ENCODE results near the gene HECTD4.

GRCh38 chr12:112431965-112432364, 49.7 kb upstream of the HECTD4 start:
- TF ChIP-seq EZH2 (IDR thresholded peaks at IDR 0.05; ENCODE audit: borderline replicate concordance, low read length): no peak
- TF ChIP-seq, protein P1, sequence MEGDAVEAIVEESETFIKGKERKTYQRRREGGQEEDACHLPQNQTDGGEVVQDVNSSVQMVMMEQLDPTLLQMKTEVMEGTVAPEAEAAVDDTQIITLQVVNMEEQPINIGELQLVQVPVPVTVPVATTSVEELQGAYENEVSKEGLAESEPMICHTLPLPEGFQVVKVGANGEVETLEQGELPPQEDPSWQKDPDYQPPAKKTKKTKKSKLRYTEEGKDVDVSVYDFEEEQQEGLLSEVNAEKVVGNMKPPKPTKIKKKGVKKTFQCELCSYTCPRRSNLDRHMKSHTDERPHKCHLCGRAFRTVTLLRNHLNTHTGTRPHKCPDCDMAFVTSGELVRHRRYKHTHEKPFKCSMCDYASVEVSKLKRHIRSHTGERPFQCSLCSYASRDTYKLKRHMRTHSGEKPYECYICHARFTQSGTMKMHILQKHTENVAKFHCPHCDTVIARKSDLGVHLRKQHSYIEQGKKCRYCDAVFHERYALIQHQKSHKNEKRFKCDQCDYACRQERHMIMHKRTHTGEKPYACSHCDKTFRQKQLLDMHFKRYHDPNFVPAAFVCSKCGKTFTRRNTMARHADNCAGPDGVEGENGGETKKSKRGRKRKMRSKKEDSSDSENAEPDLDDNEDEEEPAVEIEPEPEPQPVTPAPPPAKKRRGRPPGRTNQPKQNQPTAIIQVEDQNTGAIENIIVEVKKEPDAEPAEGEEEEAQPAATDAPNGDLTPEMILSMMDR (conservative IDR thresholded peaks at IDR 0.05 in 1 of 2, IDR thresholded peaks at IDR 0.05 in 1 of 2; ENCODE audit: extremely low read depth in 1 of 2, insufficient read depth in 1 of 2, low read depth in 1 of 2, low read length in 2 of 2): no peak
